Upper lobe of left lung (tissue), 6 donors: Measurements from ENCODE around the gene SOX13. TPM values are rescaled to one million over a fixed set of nuclear protein-coding genes. Genes with fewer than 3 reads are reported as not detected.

ENCODE experiments used
- ATAC-seq, 2 donors: fragments of 200-7000 bp; cut with Tn5 transposase; one replicate each; pipeline ENCODE4 v1.9.1; 2022; ENCODE audit warnings: mild to moderate bottlenecking in 2 of 2, moderate library complexity in 2 of 2; ENCODE audit not compliant: low FRiP score in 2 of 2
- DNase-seq, 2 donors: peaks; one replicate each; pipeline ENCODE4 v3.0.0-alpha.2; 2019 to 2020
- H3K27ac ChIP-seq, 4 donors: fragments of 200-600 bp; sonication (generic); one replicate each; pipeline ENCODE4 v1.5.1; 2016 to 2019
- H3K27me3 ChIP-seq, 4 donors: fragments of 200-600 bp; sonication (generic); one replicate each; pipeline ENCODE4 v1.5.1; 2017 to 2019
- H3K36me3 ChIP-seq, 4 donors: fragments of 200-600 bp; sonication (generic); one replicate each; pipeline ENCODE4 v1.5.1; 2016 to 2019
- H3K4me1 ChIP-seq, 4 donors: fragments of 200-600 bp; sonication (generic); one replicate each; pipeline ENCODE4 v1.5.1; 2018 to 2019
- H3K4me3 ChIP-seq, 4 donors: fragments of 200-600 bp; sonication (generic); one replicate each; pipeline ENCODE4 v1.5.1; 2017 to 2019; ENCODE audit warnings: mild to moderate bottlenecking in 2 of 4, moderate library complexity in 1 of 4
- H3K9me3 ChIP-seq, 4 donors: fragments of 200-600 bp; sonication (generic); one replicate each; pipeline ENCODE4 v1.5.1; 2018 to 2019
- EP300 ChIP-seq, 4 donors: sonication (generic); formaldehyde crosslinking; IDR thresholded peaks; one replicate each; pipeline ENCODE4 v1.5.1; 2017; ENCODE audit warnings: antibody characterized with exemption in 4 of 4, control low read depth in 2 of 4
- POLR2A ChIP-seq, 4 donors: fragments of 450-650 bp; IDR thresholded peaks; one replicate each; pipeline ENCODE4 v1.5.1; 2016 to 2017; ENCODE audit warnings: antibody characterized with exemption in 4 of 4, mild to moderate bottlenecking in 2 of 4
- POLR2AphosphoS5 ChIP-seq, 2 donors: sonication (generic); formaldehyde crosslinking; IDR thresholded peaks; one replicate each; pipeline ENCODE4 v1.5.1; 2017; ENCODE audit warnings: antibody characterized with exemption in 2 of 2
- WGBS, 2 donors: methylation state at CpG; one replicate each; pipeline ENCODE4 v1.1.5; 2017 to 2018; 5-methylcytosine and 5-hydroxymethylcytosine counted together
- total RNA-seq, 6 donors: library from RNA; depleted of rRNA in 4 of 6; stranded (reverse); fragments of >200 nt in 4 of 6; gene quantifications; one replicate each; pipeline versions ENCODE4 v1.1.0 to v1.2.1, GENCODE V29; 2016 to 2021
- TF ChIP-seq, protein P1 (sequence below), 6 experiments: fragments of 450-650 bp in 4 of 6; fragments of 200-600 bp in 2 of 6; sonication (generic) in 2 of 6; IDR thresholded peaks; one replicate each; pipeline ENCODE4 v1.5.1; 2016 to 2019; ENCODE audit warnings: antibody characterized with exemption in 6 of 6
- donor health status: DM: no; HTN: no; CAD: no; lungs with moderate emphysema.
- donor health status: DM: no; HTN: yes; CAD: no; lungs with severe emphysema.

SOX13 gene
- total RNA-seq, 6 donors from 2014 or later: 33.8 to 76.5 (median 63.9) TPM

DNA sequence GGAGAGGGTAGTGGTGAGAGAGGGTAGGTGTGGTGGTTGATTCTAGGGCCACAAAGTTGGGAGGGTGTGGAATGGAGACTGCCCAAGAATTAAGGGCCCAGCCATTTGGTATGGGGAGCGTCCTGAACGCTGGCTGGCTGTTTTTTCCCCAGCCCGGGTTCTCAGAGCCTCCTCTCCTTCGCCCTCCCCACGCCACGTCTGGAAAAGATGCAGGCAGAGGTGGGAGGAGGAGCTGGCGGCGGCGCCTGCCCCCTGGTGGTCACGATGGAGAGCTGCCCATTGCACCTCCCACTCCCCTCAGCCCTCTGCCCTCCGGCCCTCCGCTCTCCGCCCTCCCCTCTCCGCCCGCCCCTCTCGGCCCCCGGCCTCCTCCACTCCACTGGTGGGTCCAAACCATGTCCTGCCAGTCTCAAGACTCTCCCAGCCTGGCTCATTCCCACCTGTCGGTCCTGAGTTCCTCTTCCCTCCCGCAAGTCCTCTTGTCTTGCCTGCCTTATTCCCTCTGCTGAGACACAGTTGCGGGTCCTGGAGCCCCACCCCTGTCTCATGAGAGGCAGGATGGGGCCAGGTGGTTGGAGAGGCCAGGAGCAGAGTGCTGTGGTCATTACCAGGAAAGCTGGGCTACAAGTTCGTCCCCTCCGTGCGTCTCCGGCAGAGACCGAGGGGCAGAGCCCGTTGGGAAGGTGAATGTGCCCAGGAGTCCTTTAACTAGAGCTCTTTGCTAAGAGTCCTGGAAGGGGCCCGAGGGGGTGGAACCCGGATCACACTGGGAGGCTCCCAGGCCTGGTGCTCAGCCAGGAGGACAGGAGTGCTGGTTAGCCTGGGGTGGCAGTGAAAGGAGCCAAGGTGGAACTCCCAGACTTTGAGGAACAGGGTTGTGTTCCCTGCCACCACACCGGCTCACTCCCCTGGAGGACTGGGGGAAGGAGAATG is 56.3 kb downstream of the SOX13 start:
- Histone ChIP-seq H3K27me3 (no peaks in the 10 kb centered on the region), H3K4me1 (peaks cover 29 to 42% (median 34%) of the 10 kb centered on the region in 4 donors), H3K36me3 (peaks cover 0 to 29% (median 19%) of the 10 kb centered on the region in 4 donors), H3K27ac (peak overlapping the region; percentile 18 to 79 (median 64)), H3K4me3 (peak overlapping the region in 3 of 4 donors; percentile 20 to 39 (median 31)), H3K9me3 (no peaks in the 10 kb centered on the region)
- ATAC-seq (peak; percentile 88 to 92), DNase-seq (peak; percentile 76 to 94)
- TF ChIP-seq, protein P1, sequence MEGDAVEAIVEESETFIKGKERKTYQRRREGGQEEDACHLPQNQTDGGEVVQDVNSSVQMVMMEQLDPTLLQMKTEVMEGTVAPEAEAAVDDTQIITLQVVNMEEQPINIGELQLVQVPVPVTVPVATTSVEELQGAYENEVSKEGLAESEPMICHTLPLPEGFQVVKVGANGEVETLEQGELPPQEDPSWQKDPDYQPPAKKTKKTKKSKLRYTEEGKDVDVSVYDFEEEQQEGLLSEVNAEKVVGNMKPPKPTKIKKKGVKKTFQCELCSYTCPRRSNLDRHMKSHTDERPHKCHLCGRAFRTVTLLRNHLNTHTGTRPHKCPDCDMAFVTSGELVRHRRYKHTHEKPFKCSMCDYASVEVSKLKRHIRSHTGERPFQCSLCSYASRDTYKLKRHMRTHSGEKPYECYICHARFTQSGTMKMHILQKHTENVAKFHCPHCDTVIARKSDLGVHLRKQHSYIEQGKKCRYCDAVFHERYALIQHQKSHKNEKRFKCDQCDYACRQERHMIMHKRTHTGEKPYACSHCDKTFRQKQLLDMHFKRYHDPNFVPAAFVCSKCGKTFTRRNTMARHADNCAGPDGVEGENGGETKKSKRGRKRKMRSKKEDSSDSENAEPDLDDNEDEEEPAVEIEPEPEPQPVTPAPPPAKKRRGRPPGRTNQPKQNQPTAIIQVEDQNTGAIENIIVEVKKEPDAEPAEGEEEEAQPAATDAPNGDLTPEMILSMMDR (IDR thresholded peaks at IDR 0.05): peak; percentile 90 to 95 (median 94)
- TF ChIP-seq POLR2AphosphoS5 (IDR thresholded peaks at IDR 0.05): peak in 1 of 2 donors; percentile 1
- TF ChIP-seq EP300 (IDR thresholded peaks at IDR 0.05): no peak
- 34 to 36% methylated on average over 18 to 22 of the region's 29 CpGs for WGBS, 2 donors

DNA sequence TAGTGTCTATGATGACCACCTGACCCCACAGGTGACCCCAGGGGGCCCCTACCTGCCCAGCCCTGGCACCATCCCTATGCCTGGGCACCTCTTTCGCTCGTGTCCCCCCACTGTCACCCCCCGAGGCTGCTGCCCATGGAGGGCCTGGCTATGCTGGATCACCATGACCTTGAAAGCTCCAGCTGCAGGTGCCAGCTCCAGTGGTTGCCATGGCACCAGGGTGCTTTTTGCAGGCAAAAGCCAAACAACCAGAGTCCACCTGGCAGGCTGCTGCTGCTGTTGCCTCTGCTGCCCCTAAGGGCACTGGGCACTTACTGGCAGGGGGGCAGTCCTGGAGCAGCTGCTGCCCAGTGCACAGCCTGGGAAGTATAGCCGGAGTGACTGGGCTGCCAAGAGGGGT is 57.3 kb downstream of the SOX13 start:
- ATAC-seq (no peak), DNase-seq (peak in 1 of 2 donors; percentile 44)
- WGBS, 2 donors: 75 to 100% methylated on average over 1 to 4 of the region's 4 CpGs
- H3K27ac ChIP-seq: no peak overlapping the region
- no peaks in the 10 kb centered on the region for H3K9me3 ChIP-seq
- TF ChIP-seq POLR2A (IDR thresholded peaks at IDR 0.05) (no peak), EP300 (IDR thresholded peaks at IDR 0.05) (no peak), POLR2AphosphoS5 (IDR thresholded peaks at IDR 0.05) (no peak)
- TF ChIP-seq, protein P1 (IDR thresholded peaks at IDR 0.05): no peak
- H3K36me3 ChIP-seq: peaks cover 0 to 21% (median 13%) of the 10 kb centered on the region in 4 donors
- H3K27me3 ChIP-seq: no peaks in the 10 kb centered on the region
- peaks cover 29 to 42% (median 34%) of the 10 kb centered on the region in 4 donors for H3K4me1 ChIP-seq
- no peak overlapping the region for H3K4me3 ChIP-seq

DNA sequence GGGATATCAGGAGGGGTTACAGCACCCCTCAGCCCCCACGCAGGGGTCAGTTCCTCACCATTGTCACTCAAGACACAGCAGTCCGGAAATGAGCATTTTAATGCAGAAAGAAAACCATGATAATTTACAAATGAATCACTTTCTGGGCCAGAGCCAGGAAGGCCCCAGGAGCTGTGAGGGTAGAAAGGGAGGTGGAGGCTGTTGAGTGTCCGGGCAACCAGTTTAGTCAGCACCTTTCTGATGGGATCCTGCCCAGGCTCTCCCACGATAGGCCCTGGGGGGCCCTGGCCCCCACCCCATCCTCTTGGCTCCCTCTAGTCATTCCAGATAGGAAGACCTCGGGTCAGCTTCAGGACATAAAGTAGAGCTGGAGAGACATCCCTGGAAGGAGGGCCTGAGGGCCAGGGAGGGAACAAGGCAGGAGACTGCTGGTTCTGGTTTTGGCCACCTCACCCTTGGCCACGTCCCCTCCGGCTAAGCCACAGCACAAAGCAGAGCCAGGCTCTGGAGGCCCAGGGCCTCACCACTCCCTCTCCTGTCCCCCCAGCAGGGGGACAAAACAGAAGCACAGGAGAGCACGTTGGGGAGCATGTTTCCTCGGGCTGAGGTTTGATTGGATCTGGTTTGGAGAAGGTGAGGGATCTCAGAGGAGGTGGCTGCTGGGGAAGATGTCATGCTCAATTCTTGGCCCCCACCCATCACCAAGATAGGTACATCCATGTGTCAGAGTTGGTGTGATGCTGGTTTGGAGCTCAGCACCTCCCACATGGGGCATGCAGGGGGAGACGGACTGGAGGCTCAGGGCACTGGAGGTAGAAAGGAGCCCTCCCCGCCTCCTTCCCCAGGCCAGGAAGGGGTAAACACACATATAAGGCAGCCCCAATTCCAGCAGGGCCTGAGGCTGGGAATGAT is 58.3 kb downstream of the SOX13 start:
- Histone ChIP-seq H3K4me3 (no peak overlapping the region), H3K27me3 (no peaks in the 10 kb centered on the region), H3K4me1 (peaks cover 24 to 38% (median 27%) of the 10 kb centered on the region in 4 donors), H3K9me3 (no peaks in the 10 kb centered on the region), H3K27ac (peak overlapping the region in 1 of 4 donors; percentile 48), H3K36me3 (peaks cover 0 to 10% (median 5%) of the 10 kb centered on the region in 4 donors)
- TF ChIP-seq EP300 (IDR thresholded peaks at IDR 0.05) (no peak), POLR2AphosphoS5 (IDR thresholded peaks at IDR 0.05) (no peak), POLR2A (IDR thresholded peaks at IDR 0.05) (no peak)
- TF ChIP-seq, protein P1 (IDR thresholded peaks at IDR 0.05): no peak
- WGBS, 2 donors: 54 to 67% methylated on average over 3 to 11 of the region's 11 CpGs
- DNase-seq (peak in 1 of 2 donors; percentile 31), ATAC-seq (peak in 1 of 2 donors; percentile 26)

DNA sequence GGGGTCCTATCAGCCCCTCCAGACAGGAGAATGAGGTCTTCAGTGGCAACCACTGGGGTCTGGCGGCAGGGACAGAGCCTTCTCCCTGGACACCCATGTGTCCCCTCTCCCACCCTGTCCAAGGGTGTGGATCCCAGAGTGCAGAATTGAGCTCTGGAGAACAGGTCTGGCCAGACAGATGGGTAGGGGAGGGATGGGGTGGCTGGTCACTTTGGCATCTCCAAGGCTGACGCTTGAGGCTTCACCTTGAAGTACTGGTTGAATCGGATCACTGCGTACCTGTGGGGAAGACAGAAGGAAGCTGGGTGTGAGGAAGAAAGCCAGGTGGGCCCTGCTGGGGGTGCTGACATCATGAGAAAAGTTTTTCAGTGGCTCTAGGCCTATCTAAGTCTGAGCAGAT is 59.1 kb downstream of the SOX13 start:
- Histone ChIP-seq H3K4me3 (no peak overlapping the region), H3K27ac (peak overlapping the region in 1 of 4 donors; percentile 48), H3K9me3 (no peaks in the 10 kb centered on the region), H3K36me3 (peaks cover 0 to 8% (median under 1%) of the 10 kb centered on the region in 4 donors), H3K27me3 (no peaks in the 10 kb centered on the region), H3K4me1 (peaks cover 18 to 31% (median 20%) of the 10 kb centered on the region in 4 donors)
- TF ChIP-seq EP300 (IDR thresholded peaks at IDR 0.05) (no peak), POLR2A (IDR thresholded peaks at IDR 0.05) (no peak), POLR2AphosphoS5 (IDR thresholded peaks at IDR 0.05) (no peak)
- TF ChIP-seq, protein P1 (IDR thresholded peaks at IDR 0.05): no peak
- WGBS, 2 donors: 76 to 87% methylated on average over 3 to 4 of the region's 4 CpGs
- no peak for DNase-seq
- ATAC-seq: no peak
